Posterior cingulate gyrus (tissue), 11 donors: ENCODE measurements around the gene BAMBI.

ENCODE experiments used
- DNase-seq, 10 donors: peaks; one replicate each; pipeline versions ENCODE4 v3.0.0 to v3.0.0-alpha.2; 2020 to 2021; ENCODE audit warnings: mixed read lengths in 3 of 10
- intact Hi-C: fragments of 100-400 bp; cut with DNase I; formaldehyde crosslinking; loops from one replicate; pipeline ENCODE4 v1.15.1; 2023

The BAMBI gene

DNA sequence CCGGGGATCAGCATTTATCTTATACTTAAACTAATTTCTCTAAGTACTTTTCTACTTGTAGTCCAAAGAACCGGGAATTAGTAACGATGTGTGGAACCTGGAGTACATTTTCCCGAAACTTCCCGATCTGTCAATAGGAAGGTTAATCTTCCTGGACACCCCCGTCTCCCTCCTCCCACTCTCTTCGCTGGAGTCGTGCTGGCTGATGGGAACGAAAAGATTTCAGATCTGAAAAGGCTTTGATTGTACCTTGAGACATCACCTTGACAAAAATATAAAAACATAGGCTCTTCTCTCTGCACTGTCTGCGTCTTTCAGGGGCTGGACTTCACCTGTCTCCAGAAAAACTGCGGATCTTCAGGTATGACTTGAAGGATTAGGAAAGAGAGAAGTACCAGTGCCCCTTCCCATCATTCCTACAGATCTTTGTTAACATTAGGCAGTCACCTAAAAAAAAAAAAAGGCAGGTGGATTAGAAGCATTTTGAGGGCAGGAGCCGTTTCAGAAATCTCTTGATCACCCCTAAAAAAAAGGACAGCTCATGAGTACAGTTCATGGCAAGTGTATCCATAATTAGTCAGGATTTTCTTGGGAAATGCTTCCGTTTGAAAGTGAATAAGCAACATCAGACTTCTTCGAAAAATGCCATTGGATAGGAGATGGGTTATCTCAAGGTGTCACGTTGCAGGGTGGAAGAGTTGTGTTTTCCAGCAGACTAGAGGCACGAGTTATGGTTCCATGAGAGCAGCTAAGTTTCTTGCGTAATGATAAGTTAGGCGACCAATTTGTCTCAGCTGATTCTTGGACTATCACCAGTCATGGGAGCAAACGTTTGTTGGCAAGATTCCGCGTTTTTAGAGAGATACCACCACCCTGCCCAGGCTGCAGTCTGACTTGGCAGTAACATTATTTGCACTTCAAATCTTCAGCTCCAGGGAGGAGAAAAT, 7.8 kb upstream of the BAMBI start:
- no peak for DNase-seq
- intact Hi-C loops = no loop called here

DNA sequence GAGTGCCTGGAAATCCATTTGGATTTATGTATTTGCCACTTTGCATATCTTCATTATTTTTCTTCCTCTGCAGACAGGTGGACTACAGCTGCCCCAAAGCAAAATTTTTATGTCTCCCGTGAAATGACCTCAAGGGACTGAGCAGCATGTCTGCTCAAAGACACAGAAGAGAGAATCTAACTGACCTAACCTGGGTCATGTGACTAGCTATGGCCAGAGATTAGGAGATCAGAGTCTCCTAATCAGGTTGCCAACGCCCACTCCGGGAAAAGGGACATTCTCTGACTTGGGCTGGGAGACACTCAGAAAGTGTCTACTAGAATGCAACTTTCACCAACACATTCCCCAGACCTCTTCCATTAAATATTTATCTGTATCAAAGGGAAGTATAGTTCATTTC, 2.5 kb upstream of the BAMBI start:
- intact Hi-C loops = loop anchor here (5.0 kb wide), 3 partner anchors 48 to 318 kb away; no protein-coding TSS in a partner anchor
- no peak for DNase-seq

DNA sequence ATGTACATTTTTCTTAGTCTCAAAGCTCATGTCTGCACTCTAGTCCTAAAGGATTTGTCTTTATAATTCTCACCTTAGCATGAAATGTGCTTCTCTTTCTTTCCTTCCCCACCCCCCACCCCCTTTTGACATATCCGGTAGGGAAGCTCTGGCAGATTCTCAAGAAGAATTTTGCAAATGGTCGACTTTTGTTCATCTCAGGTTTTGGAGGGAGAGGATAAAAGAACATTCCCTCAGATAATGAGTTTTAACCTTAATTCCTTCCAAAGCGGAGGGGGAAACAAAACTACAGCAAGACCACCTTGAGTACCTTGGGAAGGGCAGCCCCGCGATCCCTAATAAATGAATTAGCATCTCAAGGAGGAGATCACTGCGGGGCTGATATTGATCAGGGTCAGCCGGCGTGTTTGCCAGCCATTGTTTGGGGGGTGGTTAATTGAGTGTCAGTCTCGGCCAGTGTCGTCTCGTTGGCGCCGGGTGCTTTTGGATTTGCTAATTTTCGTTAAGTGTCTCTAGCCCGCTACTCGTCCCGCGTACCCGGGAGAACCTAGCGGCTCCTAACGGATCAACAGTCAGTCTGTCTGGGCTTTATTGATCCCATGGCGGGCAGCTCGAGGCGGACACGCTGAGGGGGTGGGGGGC, 874 bp upstream of the BAMBI start:
- DNase-seq = peak in 5 of 10 donors; percentile 14 to 89 (median 28)
- intact Hi-C loops = loop anchor here (2.0 to 5.0 kb wide), 4 partner anchors 46 to 316 kb away; no protein-coding TSS in a partner anchor

DNA sequence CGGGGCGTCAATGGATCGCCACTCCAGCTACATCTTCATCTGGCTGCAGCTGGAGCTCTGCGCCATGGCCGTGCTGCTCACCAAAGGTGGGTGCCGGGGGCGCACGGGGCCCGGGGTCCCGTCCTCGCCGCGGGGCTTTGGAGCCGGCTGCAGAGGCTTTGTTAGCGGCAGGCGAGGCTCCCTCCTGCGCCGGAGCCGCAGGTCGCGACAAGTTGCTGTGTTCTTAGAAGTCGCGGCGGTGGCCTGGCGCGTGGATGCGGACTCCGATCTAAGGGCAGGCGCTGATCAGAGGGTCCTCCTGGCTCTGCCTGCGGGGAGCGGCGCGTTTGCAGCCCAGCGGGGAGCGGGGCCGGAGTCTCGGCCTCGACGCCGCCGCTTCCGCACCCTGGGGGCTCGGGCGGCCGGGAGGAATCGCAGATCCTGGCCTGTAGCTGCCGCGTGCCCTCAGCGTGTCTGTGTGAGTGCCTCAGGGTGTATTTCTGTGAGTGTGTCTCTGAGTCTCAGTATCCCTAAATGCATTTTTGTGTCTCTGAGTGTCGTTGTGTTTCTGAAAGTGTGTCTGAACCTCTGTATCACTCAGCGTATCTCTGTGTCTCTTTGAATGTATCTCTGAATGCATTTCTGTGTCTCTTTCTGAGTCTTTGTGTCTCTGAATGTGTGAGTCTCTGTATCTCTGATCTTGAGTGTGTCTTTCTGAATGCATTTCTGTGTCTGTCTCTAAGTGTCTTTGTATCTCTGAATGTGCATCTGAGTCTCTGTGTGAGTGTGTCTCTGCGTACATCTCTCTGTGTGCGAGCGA, 766 bp downstream of the BAMBI start:
- intact Hi-C loops = loop anchor here (2.0 to 5.0 kb wide), 4 partner anchors 44 to 314 kb away; no protein-coding TSS in a partner anchor
- DNase-seq = peak in 4 of 10 donors; percentile 10 to 89 (median 68)

DNA sequence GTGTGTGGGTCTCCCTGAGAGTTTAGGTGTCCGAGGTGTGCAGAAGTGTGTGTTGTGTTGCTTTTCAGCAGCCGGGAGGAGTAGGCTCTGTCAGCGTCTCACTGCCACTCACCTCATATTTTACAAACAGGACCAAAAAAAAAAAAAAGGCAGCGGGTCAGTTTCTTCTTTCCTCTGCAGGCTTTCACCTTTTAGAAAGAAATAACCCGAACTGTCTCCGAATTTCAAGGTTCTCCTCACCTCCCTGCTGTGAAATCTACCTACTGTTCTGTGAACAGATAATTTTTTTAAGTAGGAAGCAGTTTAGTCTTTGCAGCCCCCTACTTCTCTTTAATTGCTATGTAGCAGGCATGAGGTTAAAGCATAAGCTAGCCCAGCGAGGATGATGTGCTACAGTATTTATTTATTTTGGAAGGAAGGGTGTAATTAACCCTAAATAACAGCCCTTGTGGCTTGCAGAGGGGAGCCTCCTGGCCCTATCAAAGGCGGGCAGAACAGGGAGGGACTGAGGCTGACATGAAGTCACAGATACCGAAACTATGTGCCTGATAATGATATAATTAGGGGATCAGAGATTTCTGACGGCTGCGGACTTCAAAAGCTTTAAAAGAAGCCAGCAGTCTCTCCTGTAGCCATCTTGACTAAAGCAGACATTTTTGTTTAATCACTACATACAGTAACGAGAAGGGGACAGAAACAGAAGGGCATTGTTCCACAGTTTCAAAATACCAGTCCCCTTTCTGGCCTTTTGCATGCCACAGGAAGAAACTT, 1.6 kb downstream of the BAMBI start:
- intact Hi-C loops = loop anchor here (5.0 kb wide), 3 partner anchors 43 to 313 kb away; no protein-coding TSS in a partner anchor
- peak in 1 of 10 donors; percentile 62 for DNase-seq

DNA sequence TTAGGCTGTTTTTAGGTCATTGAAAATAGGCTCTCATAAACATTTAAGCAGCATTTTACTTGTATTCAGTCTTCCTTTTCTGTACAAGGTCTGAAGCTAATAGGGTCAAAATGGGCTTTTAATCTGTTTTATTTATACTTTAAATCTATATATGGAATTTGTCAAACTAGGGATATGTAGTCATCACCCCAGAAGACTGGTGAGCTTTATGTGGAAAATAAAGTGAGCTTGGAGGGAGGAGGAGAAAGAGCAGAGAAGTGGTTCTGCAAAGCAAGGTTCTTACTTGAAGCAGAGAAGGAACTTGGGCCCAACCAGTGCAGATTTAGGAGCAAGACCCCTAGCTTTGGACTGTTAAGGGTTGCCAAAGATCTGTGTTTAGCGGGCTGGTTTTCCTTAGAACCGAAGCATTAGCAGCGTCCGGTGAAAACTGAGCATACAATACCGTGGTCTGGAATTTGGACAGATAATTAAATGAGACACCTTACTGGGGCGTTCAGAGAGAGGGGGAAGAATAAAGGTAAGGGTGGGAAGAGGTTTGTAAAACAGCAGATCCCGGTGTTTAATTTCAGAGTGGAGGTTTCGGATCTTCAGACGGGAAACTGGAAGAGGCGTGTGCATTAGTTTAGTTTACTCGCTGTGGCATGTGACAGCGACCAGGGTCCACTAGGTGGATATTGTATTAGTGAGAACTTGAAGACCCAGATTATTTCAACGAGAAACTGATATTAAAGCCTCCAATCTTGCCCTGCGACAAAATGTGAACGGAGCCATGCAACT, 2.4 kb downstream of the BAMBI start:
- intact Hi-C loops = loop anchor here (5.0 kb wide), 3 partner anchors 43 to 313 kb away; no protein-coding TSS in a partner anchor
- peak in 1 of 10 donors; percentile 14 for DNase-seq

DNA sequence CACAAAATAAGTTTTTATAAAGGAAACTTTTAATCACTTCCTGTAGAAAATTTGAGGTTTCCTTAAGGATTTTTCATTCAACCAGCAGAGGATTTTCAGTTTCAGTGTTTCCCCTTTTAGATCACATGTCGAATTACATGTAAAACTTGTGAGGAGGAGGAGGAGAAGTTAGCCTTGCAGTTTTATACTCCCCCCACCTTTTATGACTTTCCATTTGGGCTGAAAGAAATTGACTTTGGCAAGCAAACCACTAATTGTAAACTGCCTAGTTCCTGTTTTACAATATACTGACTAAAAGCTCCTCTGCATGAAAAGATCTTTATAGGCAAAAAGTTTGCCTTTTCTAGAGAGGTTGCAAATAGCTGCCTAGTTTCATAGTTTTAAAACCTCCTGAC, 3.0 kb downstream of the BAMBI start:
- intact Hi-C loops = no loop called here
- no peak for DNase-seq

DNA sequence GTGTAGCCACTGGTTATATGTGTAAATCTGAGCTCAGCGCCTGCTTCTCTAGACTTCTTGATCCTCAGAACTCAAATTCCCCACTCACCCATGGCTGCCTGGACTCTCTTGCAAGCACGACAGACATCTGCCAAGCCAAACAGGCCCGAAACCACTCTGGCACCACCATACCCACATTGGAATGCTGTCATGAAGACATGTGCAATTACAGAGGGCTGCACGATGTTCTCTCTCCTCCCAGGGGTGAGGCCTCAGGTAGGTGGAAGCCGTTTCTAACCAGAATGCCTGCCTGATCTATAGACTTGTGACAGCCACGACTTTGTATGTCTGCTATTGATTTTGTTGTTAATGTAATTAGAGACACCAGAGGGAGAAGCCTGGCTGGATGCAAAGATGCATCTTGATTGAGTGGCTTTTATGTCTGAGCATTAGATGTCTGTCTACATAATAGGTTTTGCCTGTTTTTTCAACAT, 4.0 kb downstream of the BAMBI start:
- peak in 1 of 10 donors; percentile 38 for DNase-seq
- intact Hi-C loops = no loop called here

DNA sequence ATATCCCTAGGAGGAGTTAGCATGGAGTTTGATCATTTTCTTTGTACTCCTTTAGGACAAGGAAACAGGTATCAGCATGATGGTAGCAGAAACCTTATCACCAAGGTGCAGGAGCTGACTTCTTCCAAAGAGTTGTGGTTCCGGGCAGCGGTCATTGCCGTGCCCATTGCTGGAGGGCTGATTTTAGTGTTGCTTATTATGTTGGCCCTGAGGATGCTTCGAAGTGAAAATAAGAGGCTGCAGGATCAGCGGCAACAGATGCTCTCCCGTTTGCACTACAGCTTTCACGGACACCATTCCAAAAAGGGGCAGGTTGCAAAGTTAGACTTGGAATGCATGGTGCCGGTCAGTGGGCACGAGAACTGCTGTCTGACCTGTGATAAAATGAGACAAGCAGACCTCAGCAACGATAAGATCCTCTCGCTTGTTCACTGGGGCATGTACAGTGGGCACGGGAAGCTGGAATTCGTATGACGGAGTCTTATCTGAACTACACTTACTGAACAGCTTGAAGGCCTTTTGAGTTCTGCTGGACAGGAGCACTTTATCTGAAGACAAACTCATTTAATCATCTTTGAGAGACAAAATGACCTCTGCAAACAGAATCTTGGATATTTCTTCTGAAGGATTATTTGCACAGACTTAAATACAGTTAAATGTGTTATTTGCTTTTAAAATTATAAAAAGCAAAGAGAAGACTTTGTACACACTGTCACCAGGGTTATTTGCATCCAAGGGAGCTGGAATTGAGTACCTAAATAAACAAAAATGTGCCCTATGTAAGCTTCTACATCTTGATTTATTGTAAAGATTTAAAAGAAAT, 4.8 kb downstream of the BAMBI start:
- intact Hi-C loops = no loop called here
- DNase-seq = peak in 1 of 10 donors; percentile 36

DNA sequence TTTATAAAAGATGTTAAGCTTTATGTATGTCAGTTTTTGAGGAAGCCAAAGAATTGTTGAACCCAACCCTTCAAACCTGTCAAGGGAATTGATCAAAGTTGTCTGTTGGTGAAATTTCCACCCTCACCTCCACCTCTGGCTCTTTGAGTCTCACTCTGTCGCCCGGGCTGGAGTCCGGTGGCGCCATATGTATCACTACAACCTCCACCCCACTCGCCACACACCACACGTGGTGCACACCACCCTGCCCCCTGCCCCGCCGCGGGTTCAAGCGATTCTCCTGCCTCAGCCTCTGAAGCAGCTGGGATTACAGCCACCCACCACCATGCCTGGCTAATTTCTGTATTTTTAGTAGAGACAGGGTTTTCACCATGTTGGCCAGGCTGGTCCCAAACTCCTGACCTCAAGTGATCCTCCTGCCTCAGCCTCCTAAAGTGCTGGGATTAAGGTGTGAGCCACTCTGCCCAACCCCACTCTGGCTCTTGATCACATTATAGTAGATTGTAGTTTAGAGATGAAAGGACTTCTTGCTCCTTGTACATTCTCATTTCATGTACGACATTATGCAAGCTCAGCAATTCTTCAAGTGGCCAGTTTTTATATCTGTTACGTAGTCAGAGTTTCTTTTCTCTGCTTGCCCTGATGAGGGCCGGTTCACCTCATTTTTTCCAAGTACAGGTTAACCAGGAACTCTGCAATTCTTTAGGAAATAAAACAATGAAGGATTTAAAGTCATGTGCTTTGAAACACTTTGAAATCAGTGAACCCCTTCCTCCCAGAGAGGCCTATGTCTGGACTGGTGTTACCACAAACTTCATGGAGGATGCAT, 7.0 kb downstream of the BAMBI start:
- DNase-seq = peak in 1 of 10 donors; percentile 58
- intact Hi-C loops = no loop called here

DNA sequence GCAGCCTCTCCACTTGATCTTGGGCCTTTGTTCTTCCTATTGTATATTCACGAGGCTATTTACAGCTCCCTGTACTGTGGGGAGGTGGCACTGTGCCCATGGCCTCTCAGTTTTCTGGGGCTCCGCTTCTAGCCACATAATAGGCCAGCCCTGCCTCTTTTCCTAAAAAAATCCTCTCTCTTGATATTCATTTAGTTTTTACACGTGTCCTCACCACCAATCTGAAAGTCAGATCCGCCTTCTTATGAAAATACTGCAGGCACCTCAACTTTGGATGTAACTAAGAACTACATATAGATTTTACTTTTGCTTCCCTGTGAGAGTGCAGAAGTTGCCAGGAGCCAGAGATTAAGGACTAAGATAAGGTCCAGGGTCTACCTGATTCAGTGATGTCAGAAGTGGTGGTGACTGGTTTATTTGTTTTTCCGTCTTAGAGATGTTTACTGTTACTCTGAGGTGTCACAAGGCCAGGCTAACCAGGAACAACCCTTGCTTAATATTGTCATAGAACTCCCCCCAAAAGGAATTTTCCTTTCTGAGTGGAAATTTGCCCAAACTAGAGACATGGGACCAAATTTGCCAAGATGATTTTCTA, 7.8 kb downstream of the BAMBI start:
- peak in 2 of 10 donors; percentile 27 to 61 for DNase-seq
- intact Hi-C loops = no loop called here

DNA sequence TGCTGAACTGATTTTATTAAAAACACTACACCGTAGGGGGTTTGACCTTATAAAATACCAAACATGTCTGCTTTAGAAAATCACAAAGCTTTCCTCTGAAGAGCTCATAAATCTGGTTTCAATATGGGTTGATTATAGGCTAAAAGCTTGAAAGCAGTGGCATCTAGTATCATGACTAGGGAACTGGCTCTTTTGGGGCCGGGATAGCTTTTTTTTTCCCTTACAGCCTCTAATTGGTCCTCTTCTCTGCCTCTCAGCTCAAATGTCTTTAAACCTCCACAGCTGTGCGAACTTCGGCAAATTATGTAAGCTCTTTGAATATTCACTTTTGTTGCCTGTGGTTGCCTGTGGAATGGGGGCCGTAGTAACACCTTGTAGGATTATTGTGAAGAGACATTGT, 8.4 kb downstream of the BAMBI start:
- peak in 1 of 10 donors; percentile 3 for DNase-seq
- intact Hi-C loops = no loop called here

DNA sequence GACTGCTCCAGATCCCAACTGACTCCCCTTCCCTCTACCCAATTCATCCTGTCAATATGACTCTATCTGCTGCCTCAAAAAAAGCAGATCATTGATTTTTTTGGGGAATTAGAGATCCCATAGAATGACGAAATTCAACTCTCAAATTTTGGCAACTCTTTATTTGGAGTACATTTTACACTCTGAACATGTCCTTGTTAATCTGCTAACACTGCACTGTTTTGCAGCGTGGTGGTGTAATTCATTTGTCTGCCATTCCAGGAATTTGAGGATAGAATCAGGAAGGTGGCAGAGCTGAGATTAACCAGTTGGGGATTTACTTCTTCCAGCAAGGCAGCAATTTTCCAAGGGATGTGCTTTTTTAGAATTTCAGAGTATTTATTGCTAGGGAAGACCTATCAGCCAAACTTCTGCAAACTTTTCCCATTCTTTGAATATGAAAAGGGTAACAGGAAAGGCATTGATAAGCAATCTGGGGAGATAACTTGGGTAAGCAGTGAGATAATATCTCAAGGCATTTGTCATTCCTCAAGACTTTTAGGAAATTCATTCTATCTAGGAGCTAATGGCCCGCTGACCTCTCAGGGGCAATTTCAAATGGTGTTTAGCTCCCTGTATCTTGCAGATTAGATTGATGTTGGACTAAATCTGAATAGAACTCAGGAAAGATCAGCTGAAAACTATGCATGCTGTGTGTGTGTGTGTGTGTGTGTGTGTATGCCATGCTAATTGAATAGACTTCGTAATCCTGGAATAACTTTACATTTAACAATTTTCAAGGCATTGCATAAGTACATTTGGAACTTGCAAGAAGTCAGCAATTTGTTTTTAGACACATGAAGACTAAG, 9.7 kb downstream of the BAMBI start:
- intact Hi-C loops = no loop called here
- no peak for DNase-seq

DNA sequence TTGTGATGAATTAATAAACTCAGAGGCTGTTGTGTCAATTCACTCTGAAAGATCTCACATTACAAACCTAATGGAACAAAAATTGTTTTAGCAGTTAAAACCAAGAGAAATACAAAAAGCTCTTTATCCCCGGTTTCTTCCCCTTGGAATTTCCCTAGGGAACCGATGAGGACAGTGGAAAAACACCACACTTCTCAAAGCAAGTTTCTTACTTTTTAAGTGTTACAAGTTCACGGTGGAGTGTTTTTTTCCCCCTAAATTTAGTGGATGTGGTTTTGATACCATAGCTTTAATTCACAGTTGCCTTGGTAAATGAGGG, 10.3 kb downstream of the BAMBI start:
- DNase-seq = no peak
- intact Hi-C loops = no loop called here

DNA sequence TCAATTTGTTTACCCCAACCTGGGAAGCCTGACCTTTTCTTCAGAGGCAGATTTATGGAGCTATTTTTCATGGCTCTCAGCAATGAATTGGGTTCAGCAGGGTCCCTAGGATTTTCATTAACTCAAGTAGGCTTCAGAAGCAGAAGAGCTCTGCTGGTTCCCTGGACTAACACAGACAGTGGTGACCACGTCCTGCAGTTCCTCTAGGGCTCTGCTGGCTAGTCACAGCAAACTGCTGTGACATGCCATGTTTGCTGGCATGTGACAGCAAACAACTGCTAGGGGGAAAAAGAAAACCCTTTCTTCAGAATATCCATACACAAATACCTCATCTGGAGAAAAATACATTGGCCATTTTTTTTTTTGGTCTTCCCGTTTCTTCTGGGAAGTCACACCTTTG, 13.2 kb downstream of the BAMBI start:
- peak in 1 of 10 donors; percentile 59 for DNase-seq
- intact Hi-C loops = no loop called here

DNA sequence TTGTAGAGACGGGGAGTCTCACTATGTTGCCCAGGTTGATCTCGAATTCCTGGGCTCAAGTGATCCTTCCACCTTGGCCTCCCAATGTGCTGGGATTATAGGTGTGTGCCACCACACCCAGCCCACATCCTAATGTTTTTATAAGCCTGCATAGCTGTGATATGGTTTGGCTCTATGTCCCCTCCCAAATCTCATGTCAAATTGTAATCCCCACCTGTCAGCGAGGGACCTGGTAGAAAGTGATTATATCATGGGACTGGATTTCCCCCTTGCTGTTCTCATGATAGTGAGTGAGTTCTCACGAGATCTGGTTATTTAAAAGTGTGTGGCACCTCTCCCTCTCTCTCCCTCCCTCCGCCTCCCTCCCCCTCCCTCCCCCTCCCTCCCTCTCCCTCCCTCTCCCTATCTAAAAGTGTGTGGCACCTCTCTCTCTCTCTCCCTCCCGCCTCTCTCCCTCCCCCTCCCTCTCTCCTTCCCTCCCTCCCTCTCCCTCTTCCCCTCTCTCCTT, 13.9 kb downstream of the BAMBI start:
- intact Hi-C loops = no loop called here
- no peak for DNase-seq
